Panc1 (cell line): ENCODE results near the gene FITM2. TPM values are rescaled to one million over a fixed set of nuclear protein-coding genes. Genes with fewer than 3 reads are reported as not detected.
A peak's percentile ranks its signal among the peaks of the same experiment; 100 is the strongest.

Source experiments
- ATAC-seq: fragments of 200-7000 bp; cut with Tn5 transposase; 2 replicates; pipeline ENCODE4 v1.9.1; 2020; ENCODE audit warnings: mild to moderate bottlenecking, moderate library complexity
- BruUV-seq: library from RNA; stranded (reverse); fragments of 400-500 nt; replicated peaks from 2 replicates; lab custom pipeline; 2021; lab: Mats Ljungman, UMichigan
- CTCF ChIA-PET: fragments of 300-600 bp; sonication (Branson Sonifier 250); formaldehyde crosslinking; loops from one replicate; lab custom pipeline; 2022; ENCODE audit warnings: antibody characterized with exemption; lab: Charles Lee
- POLR2A ChIA-PET: fragments of 300-600 bp; sonication (Branson Sonifier 250); formaldehyde crosslinking; loops from one replicate; lab custom pipeline; 2022; ENCODE audit warnings: antibody characterized with exemption; lab: Charles Lee
- DNase-seq: peaks from one replicate; pipeline ENCODE4 v3.0.0-alpha.2; 2010; ENCODE audit warnings: low read depth, low spot score
- H3K27ac ChIP-seq: 2 replicates; pipeline ENCODE4 v1.5.1; 2011; ENCODE audit warnings: mild to moderate bottlenecking, low read length, inconsistent platforms
- H3K27me3 ChIP-seq: fragments of 200-500 bp; sonication (Bioruptor generic); 2 replicates; pipeline ENCODE4 v1.6.0; 2014; ENCODE audit warnings: low read length, inconsistent platforms; ENCODE audit not compliant: control insufficient read depth, insufficient read depth
- H3K36me3 ChIP-seq: fragments of 200-500 bp; sonication (Bioruptor generic); 2 replicates; pipeline ENCODE4 v1.5.1; 2014; ENCODE audit warnings: inconsistent platforms, mild to moderate bottlenecking, low read length, moderate library complexity; ENCODE audit not compliant: control insufficient read depth, insufficient read depth
- H3K4me1 ChIP-seq: 2 replicates; pipeline ENCODE4 v1.5.1; 2011; ENCODE audit warnings: inconsistent platforms, mild to moderate bottlenecking, low read length, moderate library complexity; ENCODE audit not compliant: control insufficient read depth, insufficient read depth
- H3K4me3 ChIP-seq, 2 experiments: 2 replicates each; pipeline ENCODE4 v1.5.1; 2011 to 2012; ENCODE audit warnings: low read depth in 2 of 2, low read length in 2 of 2, mild to moderate bottlenecking in 2 of 2, inconsistent platforms in 1 of 2, moderate library complexity in 1 of 2
- H3K9me3 ChIP-seq: fragments of 200-500 bp; sonication (Bioruptor generic); 2 replicates; pipeline ENCODE4 v1.5.1; 2014; ENCODE audit warnings: low read depth, mild to moderate bottlenecking, inconsistent platforms, low read length, moderate library complexity; ENCODE audit not compliant: control insufficient read depth, insufficient read depth
- POLR2AphosphoS5 ChIP-seq: IDR thresholded peaks from 2 replicates; pipeline ENCODE4 v1.6.1; 2012; ENCODE audit warnings: mild to moderate bottlenecking, low read depth, low read length, moderate library complexity
- SIN3A ChIP-seq: IDR thresholded peaks from 2 replicates; pipeline ENCODE4 v1.6.1; 2012; ENCODE audit warnings: low read depth, mild to moderate bottlenecking, low read length, moderate library complexity, borderline replicate concordance; ENCODE audit not compliant: insufficient read depth
- TCF7L2 ChIP-seq: IDR thresholded peaks from 2 replicates; pipeline ENCODE4 v1.6.1; 2011; ENCODE audit warnings: mild to moderate bottlenecking, low read depth, low read length, inconsistent platforms
- in situ Hi-C: cut with HindIII; loops from 2 replicates; pipeline ENCODE4 v1.10.0; 2016; ENCODE audit warnings: low sequenced_read_pairs, low pct_unique_long_range_greater_than_20kb
- intact Hi-C: fragments of 100-400 bp; cut with micrococcal nuclease; formaldehyde crosslinking; loops from one replicate; pipeline ENCODE4 v1.10.0; 2022; ENCODE audit not compliant: unreplicated experiment
- total RNA-seq: library from RNA; stranded (reverse); gene quantifications from one replicate; pipeline ENCODE4 v1.2.1, GENCODE V29; 2021; ENCODE audit not compliant: unreplicated experiment
- TF ChIP-seq, protein P1 (sequence below), 2 experiments: IDR thresholded peaks; 2 replicates each; pipeline ENCODE4 v1.6.1; 2011 to 2012; ENCODE audit warnings: low read depth in 2 of 2, control low read depth in 1 of 2, low read length in 1 of 2, mild to moderate bottlenecking in 1 of 2, moderate library complexity in 1 of 2; ENCODE audit not compliant: insufficient read depth in 1 of 2
- TF ChIP-seq, protein P2 (sequence below): fragments of 450-650 bp; IDR thresholded peaks from 2 replicates; pipeline ENCODE4 v1.5.1; 2017; ENCODE audit warnings: mild to moderate bottlenecking

FITM2 gene
- total RNA-seq, 1 experiment from 2014 or later: 10.5 TPM

DNA sequence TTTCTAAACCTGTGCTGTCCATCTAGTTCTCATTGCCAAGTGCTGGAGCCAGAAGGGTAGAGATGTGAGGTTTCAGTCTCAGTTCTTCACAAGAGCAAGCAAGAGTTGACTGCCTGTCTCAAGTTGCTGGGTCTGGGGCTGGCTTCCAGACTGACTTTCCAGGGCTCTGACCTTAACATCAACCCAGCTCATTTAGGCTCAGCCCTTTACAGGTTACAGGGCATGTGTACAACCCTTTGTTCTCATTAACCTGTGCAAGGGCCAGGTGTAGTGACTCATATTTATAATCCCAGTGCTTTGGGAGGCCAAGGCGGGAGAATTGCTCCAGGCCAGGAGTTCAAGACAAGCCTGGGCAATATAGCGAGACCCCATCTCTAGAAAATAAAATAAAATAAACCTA lies 30.6 kb downstream of the FITM2 start:
- Histone ChIP-seq H3K4me1 (no peaks in the 10 kb centered on the region), H3K27ac (no peak overlapping the region), H3K36me3 (no peaks in the 10 kb centered on the region), H3K9me3 (no peaks in the 10 kb centered on the region), H3K27me3 (no peaks in the 10 kb centered on the region), H3K4me3 (no peak overlapping the region)
- DNase-seq (no peak), ATAC-seq (no peak)
- in situ Hi-C loops (no loop called here), intact Hi-C loops (no loop called here)
- no TSS peak for BruUV-seq
- no peak for TF ChIP-seq POLR2AphosphoS5
- no peak for TF ChIP-seq TCF7L2
- TF ChIP-seq, protein P1, sequence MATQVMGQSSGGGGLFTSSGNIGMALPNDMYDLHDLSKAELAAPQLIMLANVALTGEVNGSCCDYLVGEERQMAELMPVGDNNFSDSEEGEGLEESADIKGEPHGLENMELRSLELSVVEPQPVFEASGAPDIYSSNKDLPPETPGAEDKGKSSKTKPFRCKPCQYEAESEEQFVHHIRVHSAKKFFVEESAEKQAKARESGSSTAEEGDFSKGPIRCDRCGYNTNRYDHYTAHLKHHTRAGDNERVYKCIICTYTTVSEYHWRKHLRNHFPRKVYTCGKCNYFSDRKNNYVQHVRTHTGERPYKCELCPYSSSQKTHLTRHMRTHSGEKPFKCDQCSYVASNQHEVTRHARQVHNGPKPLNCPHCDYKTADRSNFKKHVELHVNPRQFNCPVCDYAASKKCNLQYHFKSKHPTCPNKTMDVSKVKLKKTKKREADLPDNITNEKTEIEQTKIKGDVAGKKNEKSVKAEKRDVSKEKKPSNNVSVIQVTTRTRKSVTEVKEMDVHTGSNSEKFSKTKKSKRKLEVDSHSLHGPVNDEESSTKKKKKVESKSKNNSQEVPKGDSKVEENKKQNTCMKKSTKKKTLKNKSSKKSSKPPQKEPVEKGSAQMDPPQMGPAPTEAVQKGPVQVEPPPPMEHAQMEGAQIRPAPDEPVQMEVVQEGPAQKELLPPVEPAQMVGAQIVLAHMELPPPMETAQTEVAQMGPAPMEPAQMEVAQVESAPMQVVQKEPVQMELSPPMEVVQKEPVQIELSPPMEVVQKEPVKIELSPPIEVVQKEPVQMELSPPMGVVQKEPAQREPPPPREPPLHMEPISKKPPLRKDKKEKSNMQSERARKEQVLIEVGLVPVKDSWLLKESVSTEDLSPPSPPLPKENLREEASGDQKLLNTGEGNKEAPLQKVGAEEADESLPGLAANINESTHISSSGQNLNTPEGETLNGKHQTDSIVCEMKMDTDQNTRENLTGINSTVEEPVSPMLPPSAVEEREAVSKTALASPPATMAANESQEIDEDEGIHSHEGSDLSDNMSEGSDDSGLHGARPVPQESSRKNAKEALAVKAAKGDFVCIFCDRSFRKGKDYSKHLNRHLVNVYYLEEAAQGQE (IDR thresholded peaks at IDR 0.05; ENCODE audit: insufficient read depth in 1 of 2, low read depth in 2 of 2, low read length in 1 of 2): no peak
- TF ChIP-seq, protein P2, sequence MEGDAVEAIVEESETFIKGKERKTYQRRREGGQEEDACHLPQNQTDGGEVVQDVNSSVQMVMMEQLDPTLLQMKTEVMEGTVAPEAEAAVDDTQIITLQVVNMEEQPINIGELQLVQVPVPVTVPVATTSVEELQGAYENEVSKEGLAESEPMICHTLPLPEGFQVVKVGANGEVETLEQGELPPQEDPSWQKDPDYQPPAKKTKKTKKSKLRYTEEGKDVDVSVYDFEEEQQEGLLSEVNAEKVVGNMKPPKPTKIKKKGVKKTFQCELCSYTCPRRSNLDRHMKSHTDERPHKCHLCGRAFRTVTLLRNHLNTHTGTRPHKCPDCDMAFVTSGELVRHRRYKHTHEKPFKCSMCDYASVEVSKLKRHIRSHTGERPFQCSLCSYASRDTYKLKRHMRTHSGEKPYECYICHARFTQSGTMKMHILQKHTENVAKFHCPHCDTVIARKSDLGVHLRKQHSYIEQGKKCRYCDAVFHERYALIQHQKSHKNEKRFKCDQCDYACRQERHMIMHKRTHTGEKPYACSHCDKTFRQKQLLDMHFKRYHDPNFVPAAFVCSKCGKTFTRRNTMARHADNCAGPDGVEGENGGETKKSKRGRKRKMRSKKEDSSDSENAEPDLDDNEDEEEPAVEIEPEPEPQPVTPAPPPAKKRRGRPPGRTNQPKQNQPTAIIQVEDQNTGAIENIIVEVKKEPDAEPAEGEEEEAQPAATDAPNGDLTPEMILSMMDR: no peak
- no peak for TF ChIP-seq SIN3A
- ChIA-PET POLR2A (no interaction called here), CTCF (no interaction called here)

DNA sequence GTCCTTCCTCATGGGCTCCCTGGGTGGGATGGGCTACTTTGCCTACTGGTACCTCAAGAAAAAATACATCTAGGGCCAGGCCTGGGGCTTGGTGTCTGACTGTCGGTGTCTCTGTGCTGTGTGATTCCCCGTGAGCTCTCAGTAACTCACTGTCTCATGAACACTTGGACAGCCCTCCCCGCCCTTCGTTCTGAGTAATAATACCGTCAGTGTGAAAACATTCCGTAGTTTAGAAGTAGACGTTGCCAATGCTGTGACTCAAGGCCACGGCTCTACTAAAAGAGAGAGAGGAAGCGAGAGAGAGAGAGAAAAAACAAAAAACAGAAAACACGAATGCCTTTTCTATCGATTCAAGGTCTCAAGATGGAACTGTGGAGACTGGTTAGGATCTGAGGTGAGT lies 31.8 kb downstream of the FITM2 start:
- Histone ChIP-seq H3K4me1 (no peaks in the 10 kb centered on the region), H3K9me3 (no peaks in the 10 kb centered on the region), H3K36me3 (no peaks in the 10 kb centered on the region), H3K4me3 (no peak overlapping the region), H3K27ac (no peak overlapping the region), H3K27me3 (no peaks in the 10 kb centered on the region)
- TF ChIP-seq, protein P2: no peak
- no peak for TF ChIP-seq SIN3A
- no peak for TF ChIP-seq TCF7L2
- no peak for TF ChIP-seq POLR2AphosphoS5
- TF ChIP-seq, protein P1 (IDR thresholded peaks at IDR 0.05; ENCODE audit: insufficient read depth in 1 of 2, low read depth in 2 of 2, low read length in 1 of 2): no peak
- intact Hi-C loops: no loop called here
- ChIA-PET CTCF (no interaction called here), POLR2A (no interaction called here)
- ATAC-seq: peak; percentile 88
- BruUV-seq: no TSS peak
- peak; percentile 81 for DNase-seq
- in situ Hi-C loops: no loop called here
